Erythroblast (primary cell): ENCODE results near the gene SIRPB1.

Source experiments
- GATA1 ChIP-seq: IDR thresholded peaks from 2 replicates; pipeline ENCODE4 v1.6.1; 2011; ENCODE audit warnings: low read depth, mild to moderate bottlenecking, control low read depth, low read length, moderate library complexity
- POLR2A ChIP-seq: IDR thresholded peaks from 2 replicates; pipeline ENCODE4 v1.6.1; 2011; ENCODE audit warnings: mild to moderate bottlenecking, low read length

DNA sequence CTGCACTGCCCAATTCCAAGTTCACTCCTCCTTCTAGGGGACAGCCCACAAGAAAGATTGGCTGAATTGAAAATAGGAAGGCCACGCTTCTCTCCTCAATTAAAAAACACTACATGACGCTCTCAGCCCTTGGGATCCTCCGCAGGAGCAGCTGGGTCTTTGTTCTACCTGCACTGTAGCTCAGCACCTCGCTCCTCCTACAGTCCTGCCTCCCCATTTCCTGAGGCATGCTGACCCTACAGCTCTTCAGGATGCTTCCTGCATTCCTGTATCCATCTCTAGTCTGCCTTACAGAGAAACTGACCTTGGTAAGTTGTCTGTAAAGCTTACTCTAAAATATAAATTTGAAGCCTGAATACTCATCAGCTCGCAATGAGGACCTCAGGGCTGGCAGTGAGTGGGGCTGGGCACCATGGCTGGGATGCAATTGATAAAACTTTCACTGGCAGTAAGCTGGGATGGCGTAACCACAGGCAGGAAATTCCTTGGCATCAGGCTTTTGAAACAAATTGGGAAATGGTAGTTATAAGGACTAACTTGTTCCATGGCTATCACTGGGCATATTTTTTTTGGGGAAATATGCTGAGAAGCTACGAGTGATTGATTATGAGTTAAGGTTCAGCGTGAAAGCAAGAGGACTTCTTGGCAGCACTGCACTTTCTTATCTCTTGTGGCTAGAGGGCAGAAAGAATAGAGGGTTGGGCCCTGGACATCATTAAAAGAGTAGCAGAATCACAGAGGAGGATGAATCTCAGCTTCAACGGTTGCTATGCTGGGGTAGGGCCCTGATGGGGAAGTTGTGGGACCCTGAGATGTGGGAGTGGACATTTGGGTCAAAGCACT is 11.7 kb upstream of the SIRPB1 start:
- TF ChIP-seq POLR2A (no peak), GATA1 (no peak)
